Right ventricle myocardium superior (tissue), 1 donor: ENCODE results near the gene CYB561A3. TPM values are rescaled to one million over a fixed set of nuclear protein-coding genes. Genes with fewer than 3 reads are reported as not detected.
"Not testable (repeated sequence)": the region's sequence is repeated elsewhere in the genome, so short reads cannot be mapped to it uniquely, and the experiment has no call there.

Experiments used
- ATAC-seq: fragments of 200-7000 bp; cut with Tn5 transposase; one replicate; pipeline ENCODE4 v1.9.1; 2020; ENCODE audit warnings: mild to moderate bottlenecking; ENCODE audit not compliant: poor library complexity
- DNase-seq: peaks from one replicate; pipeline ENCODE4 v3.0.0-alpha.2; 2020
- intact Hi-C: fragments of 100-400 bp; cut with DNase I; formaldehyde crosslinking; loops from one replicate; pipeline ENCODE4 v1.11.2; 2022
- long read RNA-seq: library from polyadenylated mRNA; unstranded; transcript quantifications from one replicate; pipeline ENCODE4 v2.0.0, GENCODE V29; 2021
- total RNA-seq: library from RNA; stranded (reverse); fragmentation: NEBNext Ultra II Directional; extraction: Animal tissue kit (Norgen Biotek cat#: 25700); gene quantifications from one replicate; pipeline ENCODE4 v1.2.1, GENCODE V29; 2021
- donor health status: DM: no; HTN: yes; CAD: no; lungs with severe emphysema.

CYB561A3 gene, protein sequence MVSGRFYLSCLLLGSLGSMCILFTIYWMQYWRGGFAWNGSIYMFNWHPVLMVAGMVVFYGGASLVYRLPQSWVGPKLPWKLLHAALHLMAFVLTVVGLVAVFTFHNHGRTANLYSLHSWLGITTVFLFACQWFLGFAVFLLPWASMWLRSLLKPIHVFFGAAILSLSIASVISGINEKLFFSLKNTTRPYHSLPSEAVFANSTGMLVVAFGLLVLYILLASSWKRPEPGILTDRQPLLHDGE
- 14.2 TPM for total RNA-seq
- long read RNA-seq, transcript CYB561A3-201 (7 exons, 3,061 nt): major isoform, 39 of 57 reads
- long read RNA-seq, partial matches to known transcripts: 1 of 57 reads
- long read RNA-seq, other reads (novel, unspliced or antisense): 16 of 57 reads

GRCh38 chr11:61361741-61362541 lies at the start of gene CYB561A3, which contains the start of gene TMEM138:
Gene CYB561A3, minus strand, starts transcription at chr11:61361882. Its CDS starts 5,169 bp downstream, at chr11:61356713.
Gene TMEM138, plus strand, starts transcription at chr11:61362374. Its CDS starts 2,017 bp downstream, at chr11:61364391.
- DNase-seq (peak; percentile 96), ATAC-seq (peak; percentile 98)
- intact Hi-C loops: no loop called here

- intact Hi-C loops: no loop called here
- ATAC-seq: no peak
Observed at GRCh38 chr11:61406991-61407728, 45.5 kb upstream of the CYB561A3 start.

DNA sequence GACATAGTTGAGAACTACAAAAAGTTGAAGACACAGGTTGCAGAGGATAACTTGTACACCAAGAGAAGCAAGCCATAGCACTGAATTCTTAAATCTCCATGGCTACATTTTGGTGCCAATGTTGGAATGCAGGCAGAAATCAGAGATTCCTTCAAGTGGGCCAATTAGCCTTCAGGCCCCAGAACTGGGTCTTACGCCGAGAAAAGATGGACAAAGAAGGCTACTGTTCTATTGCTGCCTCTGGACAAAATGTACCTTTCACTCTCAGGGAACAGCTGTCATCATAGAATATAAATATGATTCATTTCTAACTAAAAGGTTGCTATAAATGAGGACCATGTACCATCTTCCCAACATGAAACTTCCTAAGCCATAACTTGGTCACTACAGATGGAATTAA lies 44.4 kb upstream of the CYB561A3 start:
- intact Hi-C loops: no loop called here
- DNase-seq (no peak), ATAC-seq (no peak)

More at GRCh38 chr11:61406991-61407728, 45.5 kb upstream of the CYB561A3 start:
- DNase-seq: no peak

- intact Hi-C loops: no loop called here
- ATAC-seq: no peak
- DNase-seq: no peak
Observed at GRCh38 chr11:61404641-61405040, 43.0 kb upstream of the CYB561A3 start.

DNA sequence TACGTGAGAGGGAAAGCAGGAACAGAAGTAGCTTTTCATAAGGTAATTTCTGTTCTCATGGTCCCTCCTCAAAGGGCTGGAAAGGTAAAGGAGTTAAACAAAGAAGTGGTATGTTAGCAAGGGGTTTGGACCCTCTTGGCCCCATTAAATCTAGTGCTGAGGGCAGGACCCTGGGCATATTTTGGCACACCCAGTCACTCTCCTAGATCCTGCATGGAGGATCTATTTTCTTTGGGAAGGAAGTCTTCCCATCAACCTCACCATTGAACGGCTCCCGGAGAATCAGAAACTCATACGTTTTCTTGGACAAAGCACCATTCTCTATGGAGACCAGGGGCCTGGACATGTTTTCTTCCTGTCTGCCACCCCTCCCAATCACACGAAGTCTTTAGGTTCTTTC lies 42.4 kb upstream of the CYB561A3 start:
- no peak for ATAC-seq
- intact Hi-C loops: no loop called here
- DNase-seq: no peak

GRCh38 chr11:61403658-61404057 lies 42.0 kb upstream of the CYB561A3 start:
- no peak for ATAC-seq

GRCh38 chr11:61401573-61401972 lies 39.9 kb upstream of the CYB561A3 start:
- intact Hi-C loops: no loop called here
- DNase-seq: no peak
- no peak for ATAC-seq

More at GRCh38 chr11:61403658-61404057, 42.0 kb upstream of the CYB561A3 start:
- no peak for DNase-seq
- intact Hi-C loops: no loop called here

GRCh38 chr11:61401173-61401572 lies 39.5 kb upstream of the CYB561A3 start:
- no peak for DNase-seq
- ATAC-seq: no peak
- intact Hi-C loops: no loop called here

DNA sequence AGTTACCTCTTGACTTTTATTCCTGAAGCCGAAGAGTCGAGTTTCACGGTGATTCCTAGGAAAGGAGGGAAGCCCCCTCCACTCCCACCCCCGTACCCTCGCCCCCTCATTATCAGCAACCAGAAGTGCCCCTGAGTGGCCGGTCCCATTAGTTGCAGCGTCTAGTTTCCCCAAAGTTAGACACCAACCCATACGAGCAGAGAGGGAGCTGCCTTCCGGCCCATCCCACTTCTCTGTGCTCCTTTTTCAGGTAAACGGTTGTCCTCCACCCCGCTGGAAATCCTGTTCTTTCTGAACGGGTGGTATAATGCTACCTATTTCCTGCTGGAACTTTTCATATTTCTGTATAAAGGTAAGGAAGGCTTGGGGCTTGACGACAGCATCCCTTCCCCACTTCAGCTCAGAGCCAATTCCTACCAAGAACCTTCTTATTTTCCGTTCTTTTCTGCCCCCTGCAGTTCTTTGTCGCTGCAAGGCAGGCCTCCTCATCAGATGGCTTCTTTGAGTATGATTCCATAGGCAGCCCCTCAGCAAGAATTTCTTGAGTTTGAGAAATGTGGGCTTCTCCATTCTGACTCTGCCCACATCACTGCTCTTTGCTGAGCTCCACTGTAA lies 31.4 kb upstream of the CYB561A3 start:
- intact Hi-C loops: no loop called here
- no peak for DNase-seq
- peak; percentile 14 for ATAC-seq

DNA sequence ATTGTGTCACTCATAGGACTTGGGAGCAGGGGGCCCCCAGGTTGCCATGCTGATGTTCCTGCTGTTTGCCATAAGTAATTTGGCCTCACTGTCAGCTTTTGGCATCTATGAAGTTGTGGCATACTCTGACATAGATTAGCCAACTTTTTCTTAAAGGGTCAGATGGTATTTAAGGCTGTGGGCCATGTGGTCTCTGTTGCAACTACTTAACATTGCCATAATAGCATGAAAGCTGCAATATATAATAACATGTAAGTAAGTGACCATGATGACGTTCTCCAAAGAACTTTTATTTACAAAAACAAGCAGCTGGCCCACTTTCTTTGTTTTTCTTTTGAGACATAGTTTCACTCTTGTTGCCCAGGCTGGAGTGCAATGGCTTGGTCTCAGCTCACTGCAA lies 28.5 kb upstream of the CYB561A3 start:
- no peak for DNase-seq
- ATAC-seq: no peak
- intact Hi-C loops: no loop called here

GRCh38 chr11:61384271-61385242 lies 22.9 kb upstream of the CYB561A3 start:
- intact Hi-C loops: loop anchor here (2.0 to 10.0 kb wide), 2 partner anchors 48 to 130 kb away; no protein-coding TSS in a partner anchor
- ATAC-seq (peak; percentile 9), DNase-seq (no peak)

DNA sequence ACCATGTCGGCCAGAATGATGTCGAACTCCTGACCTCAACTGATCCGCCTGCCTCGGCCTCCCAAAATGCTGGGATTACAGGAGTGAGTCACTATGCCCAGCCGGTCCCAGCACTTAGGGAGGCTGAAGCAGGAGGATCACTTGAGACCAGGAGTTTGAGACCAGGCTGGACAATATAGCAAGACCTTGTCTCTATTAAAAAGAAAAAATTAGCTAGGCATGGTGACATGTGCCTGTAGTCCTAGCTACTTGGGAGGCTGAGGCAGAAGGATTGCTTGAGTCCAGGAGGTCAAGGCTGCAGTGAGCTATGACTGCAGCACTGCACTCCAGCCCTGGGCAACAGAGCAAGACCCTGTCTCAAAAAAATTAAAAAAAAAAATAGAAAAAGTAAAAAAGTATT lies 22.2 kb upstream of the CYB561A3 start:
- not testable (repeated sequence) for DNase-seq, ATAC-seq
- intact Hi-C loops: loop anchor here (2.0 to 10.0 kb wide), 2 partner anchors 47 to 129 kb away; no protein-coding TSS in a partner anchor

DNA sequence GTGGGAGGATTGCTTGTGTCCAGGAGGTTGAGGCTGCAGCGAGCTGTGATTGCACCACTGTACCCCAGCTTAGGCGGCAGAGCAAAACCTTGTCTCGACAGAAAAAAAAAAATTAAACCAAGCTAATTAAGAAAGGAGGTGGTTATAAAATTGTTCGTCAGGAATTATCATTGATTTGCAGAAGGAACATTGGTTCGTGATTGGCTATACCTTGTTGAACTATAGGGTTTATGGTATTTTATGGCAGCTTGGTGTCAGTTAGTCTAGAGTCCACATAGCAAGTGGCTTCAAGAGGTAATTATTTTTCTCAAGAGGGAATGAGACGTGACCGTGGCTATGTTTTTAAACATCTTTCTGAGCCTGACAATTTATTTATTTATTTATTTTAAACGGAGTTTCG lies 19.2 kb upstream of the CYB561A3 start:
- no peak for ATAC-seq
- intact Hi-C loops: loop anchor here (10.0 kb wide), 1 partner anchor 126 kb away; no protein-coding TSS in a partner anchor
- no peak for DNase-seq

- ATAC-seq (peak; percentile 88), DNase-seq (no peak)
- intact Hi-C loops: no loop called here
Observed at GRCh38 chr11:61378713-61379313, 17.1 kb upstream of the CYB561A3 start.

- intact Hi-C loops: no loop called here
- DNase-seq (no peak), ATAC-seq (no peak)
Observed at GRCh38 chr11:61377461-61378160, 15.9 kb upstream of the CYB561A3 start.

GRCh38 chr11:61375761-61376108 lies 14.1 kb upstream of the CYB561A3 start:
- DNase-seq (no peak), ATAC-seq (no peak)
- intact Hi-C loops: no loop called here
